Activated CD4-positive, CD25-positive, alpha-beta regulatory T cell treated with anti-CD3 and anti-CD28 coated beads, Interleukin-2, amount 50 U/mL, for 16 hours (primary cell): ENCODE data around the gene PARVA.

Source experiments
- DNase-seq: peaks from one replicate; pipeline ENCODE4 v3.0.0-alpha.2; 2020; ENCODE audit warnings: low read depth, low spot score

The PARVA gene

GRCh38 chr11:12403122-12403996, 26.0 kb downstream of the PARVA start:
- DNase-seq = no peak

- no peak for DNase-seq
Measured at GRCh38 chr11:12403997-12404350, 26.6 kb downstream of the PARVA start.

- DNase-seq = no peak
Measured at GRCh38 chr11:12404436-12404835, 27.1 kb downstream of the PARVA start.

- DNase-seq = no peak
Measured at GRCh38 chr11:12408156-12408770, 30.9 kb downstream of the PARVA start.

GRCh38 chr11:12409621-12410005, 32.2 kb downstream of the PARVA start:
- no peak for DNase-seq

- no peak for DNase-seq
Measured at GRCh38 chr11:12410006-12410728, 32.8 kb downstream of the PARVA start.

- no peak for DNase-seq
Measured at GRCh38 chr11:12411393-12411792, 34.0 kb downstream of the PARVA start.

GRCh38 chr11:12411806-12412727, 34.7 kb downstream of the PARVA start:
- no peak for DNase-seq

- DNase-seq = no peak
Measured at GRCh38 chr11:12413141-12414052, 36.0 kb downstream of the PARVA start.

- DNase-seq = no peak
Measured at GRCh38 chr11:12414611-12415010, 37.2 kb downstream of the PARVA start.

GRCh38 chr11:12415342-12415966, 38.1 kb downstream of the PARVA start:
- DNase-seq = no peak

- no peak for DNase-seq
Measured at GRCh38 chr11:12416552-12416951, 39.2 kb downstream of the PARVA start.

- no peak for DNase-seq
Measured at GRCh38 chr11:12417691-12418611, 40.6 kb downstream of the PARVA start.

GRCh38 chr11:12420040-12420439, 42.7 kb downstream of the PARVA start:
- DNase-seq = no peak

- no peak for DNase-seq
Measured at GRCh38 chr11:12420706-12421105, 43.3 kb downstream of the PARVA start.

GRCh38 chr11:12421386-12421785, 44.0 kb downstream of the PARVA start:
- DNase-seq = no peak

- no peak for DNase-seq
Measured at GRCh38 chr11:12426176-12426575, 48.8 kb downstream of the PARVA start.

GRCh38 chr11:12429155-12429554, 51.8 kb downstream of the PARVA start:
- no peak for DNase-seq

- DNase-seq = no peak
Measured at GRCh38 chr11:12430351-12430750, 53.0 kb downstream of the PARVA start.
